Neutrophil (primary cell): Measurements from ENCODE around the gene CLMN.

Source experiments
- H3K27ac ChIP-seq: fragments of 200-600 bp; sonication (generic); 2 replicates; pipeline ENCODE4 v1.5.1; 2016; ENCODE audit warnings: mild to moderate bottlenecking, moderate library complexity
- H3K27me3 ChIP-seq: fragments of 200-600 bp; sonication (generic); 2 replicates; pipeline ENCODE4 v1.6.0; 2016; ENCODE audit warnings: mild to moderate bottlenecking
- H3K36me3 ChIP-seq: fragments of 200-600 bp; sonication (generic); 2 replicates; pipeline ENCODE4 v1.5.1; 2017
- H3K4me1 ChIP-seq, 2 experiments: fragments of 200-600 bp in 1 of 2; sonication (generic) in 1 of 2; 1 replicate in 1 of 2; 2 replicates in 1 of 2; pipeline versions ENCODE4 v1.5.1 to v1.6.1; 2013 to 2016; ENCODE audit warnings: low read depth in 1 of 2, low read length in 1 of 2, mild to moderate bottlenecking in 1 of 2, moderate library complexity in 1 of 2; ENCODE audit not compliant: control insufficient read depth in 1 of 2, insufficient read depth in 1 of 2
- H3K4me3 ChIP-seq, 2 experiments: fragments of 200-600 bp in 1 of 2; sonication (generic) in 1 of 2; 1 replicate in 1 of 2; 2 replicates in 1 of 2; pipeline ENCODE4 v1.5.1; 2013 to 2016; ENCODE audit warnings: low read depth in 1 of 2, low read length in 1 of 2, mild to moderate bottlenecking in 1 of 2, moderate library complexity in 1 of 2
- H3K9me3 ChIP-seq: fragments of 200-600 bp; sonication (generic); 2 replicates; pipeline ENCODE4 v1.5.1; 2016
- CTCF ChIP-seq: fragments of 200-600 bp; sonication (generic); IDR thresholded peaks from 2 replicates; pipeline ENCODE4 v1.5.1; 2016; ENCODE audit warnings: antibody characterized with exemption

Gene CLMN

GRCh38 chr14:95295600-95296376 is 23.9 kb downstream of the CLMN start:
- TF ChIP-seq CTCF: no peak
- Histone ChIP-seq H3K4me3 (no peak overlapping the region), H3K36me3 (no peaks in the 10 kb centered on the region), H3K4me1 (no peaks in the 10 kb centered on the region), H3K27ac (no peak overlapping the region), H3K9me3 (no peaks in the 10 kb centered on the region), H3K27me3 (peaks cover 19% of the 10 kb centered on the region)

GRCh38 chr14:95294834-95295599 is 24.7 kb downstream of the CLMN start:
- H3K36me3 ChIP-seq: no peaks in the 10 kb centered on the region
- H3K27ac ChIP-seq: no peak overlapping the region
- no peak overlapping the region for H3K4me3 ChIP-seq
- H3K4me1 ChIP-seq: no peaks in the 10 kb centered on the region
- no peaks in the 10 kb centered on the region for H3K9me3 ChIP-seq
- H3K27me3 ChIP-seq: peaks cover 27% of the 10 kb centered on the region
- TF ChIP-seq CTCF: no peak

GRCh38 chr14:95294320-95294719 is 25.4 kb downstream of the CLMN start:
- H3K9me3 ChIP-seq: no peaks in the 10 kb centered on the region
- no peak overlapping the region for H3K27ac ChIP-seq
- no peak for TF ChIP-seq CTCF
- H3K4me1 ChIP-seq: no peaks in the 10 kb centered on the region
- no peaks in the 10 kb centered on the region for H3K36me3 ChIP-seq
- no peak overlapping the region for H3K4me3 ChIP-seq
- peaks cover 33% of the 10 kb centered on the region for H3K27me3 ChIP-seq

GRCh38 chr14:95293449-95293848 is 26.3 kb downstream of the CLMN start:
- peaks cover 33% of the 10 kb centered on the region for H3K27me3 ChIP-seq
- TF ChIP-seq CTCF: no peak
- H3K27ac ChIP-seq: no peak overlapping the region
- no peaks in the 10 kb centered on the region for H3K4me1 ChIP-seq
- no peaks in the 10 kb centered on the region for H3K9me3 ChIP-seq
- no peaks in the 10 kb centered on the region for H3K36me3 ChIP-seq
- H3K4me3 ChIP-seq: no peak overlapping the region

GRCh38 chr14:95292660-95293425 is 26.9 kb downstream of the CLMN start:
- TF ChIP-seq CTCF: no peak
- H3K27me3 ChIP-seq: peaks cover 33% of the 10 kb centered on the region

More at GRCh38 chr14:95292660-95293425, 26.9 kb downstream of the CLMN start:
- Histone ChIP-seq H3K9me3 (no peaks in the 10 kb centered on the region), H3K4me1 (no peaks in the 10 kb centered on the region), H3K36me3 (no peaks in the 10 kb centered on the region), H3K27ac (no peak overlapping the region), H3K4me3 (no peak overlapping the region)
